ENCODE data around the gene SHOC2. TPM values are rescaled to one million over a fixed set of nuclear protein-coding genes. Genes with fewer than 3 reads are reported as not detected.

The SHOC2 gene
- total and polyA plus RNA-seq, 7 donors = 21.4 to 74.5 (median 52.5) TPM

DNA sequence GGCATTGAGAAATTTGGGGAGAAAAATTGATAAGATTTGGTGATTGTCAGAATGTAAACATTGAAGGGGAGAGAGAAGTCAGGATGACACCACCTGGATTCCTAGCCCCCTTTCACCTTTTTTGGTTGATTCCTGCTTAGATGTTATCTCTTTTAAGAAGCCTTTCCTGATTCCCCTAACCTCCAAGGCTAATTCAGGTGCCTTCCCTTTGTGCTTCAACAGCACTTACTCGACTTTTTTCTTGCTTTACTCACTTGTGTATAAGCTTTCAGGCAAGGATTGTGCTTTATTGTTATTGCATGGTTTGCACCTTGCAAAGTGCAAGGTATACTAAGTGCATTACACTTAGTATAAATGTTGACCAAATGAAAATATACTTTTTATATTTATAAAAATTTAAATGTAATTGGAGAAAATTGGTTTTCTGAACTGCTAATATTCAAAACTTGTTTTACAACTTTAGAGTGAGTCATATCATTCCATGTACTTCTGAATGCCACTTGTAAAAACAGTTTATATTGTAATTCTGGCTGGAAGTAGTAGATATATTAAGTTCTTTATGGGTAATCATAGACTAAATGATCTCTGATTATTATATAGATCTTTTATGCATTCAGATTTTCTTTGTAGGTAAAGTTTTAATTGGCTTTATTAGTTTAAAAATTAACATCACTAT lies 13.2 kb downstream of the SHOC2 start:
- no peak for DNase-seq
- Histone ChIP-seq H3K4me1 (peaks cover 0 to 42% (median 19%) of the 10 kb centered on the region in 4 donors), H3K36me3 (no peaks in the 10 kb centered on the region), H3K9me3 (no peaks in the 10 kb centered on the region), H3K4me3 (no peak overlapping the region), H3K27ac (no peak overlapping the region), H3K27me3 (no peaks in the 10 kb centered on the region)
- 17 to 54% methylated on average over 1 of the region's 1 CpG for WGBS, 2 donors
- intact Hi-C loops (cut with DNase I) = no loop called here
- TF ChIP-seq, protein P1, sequence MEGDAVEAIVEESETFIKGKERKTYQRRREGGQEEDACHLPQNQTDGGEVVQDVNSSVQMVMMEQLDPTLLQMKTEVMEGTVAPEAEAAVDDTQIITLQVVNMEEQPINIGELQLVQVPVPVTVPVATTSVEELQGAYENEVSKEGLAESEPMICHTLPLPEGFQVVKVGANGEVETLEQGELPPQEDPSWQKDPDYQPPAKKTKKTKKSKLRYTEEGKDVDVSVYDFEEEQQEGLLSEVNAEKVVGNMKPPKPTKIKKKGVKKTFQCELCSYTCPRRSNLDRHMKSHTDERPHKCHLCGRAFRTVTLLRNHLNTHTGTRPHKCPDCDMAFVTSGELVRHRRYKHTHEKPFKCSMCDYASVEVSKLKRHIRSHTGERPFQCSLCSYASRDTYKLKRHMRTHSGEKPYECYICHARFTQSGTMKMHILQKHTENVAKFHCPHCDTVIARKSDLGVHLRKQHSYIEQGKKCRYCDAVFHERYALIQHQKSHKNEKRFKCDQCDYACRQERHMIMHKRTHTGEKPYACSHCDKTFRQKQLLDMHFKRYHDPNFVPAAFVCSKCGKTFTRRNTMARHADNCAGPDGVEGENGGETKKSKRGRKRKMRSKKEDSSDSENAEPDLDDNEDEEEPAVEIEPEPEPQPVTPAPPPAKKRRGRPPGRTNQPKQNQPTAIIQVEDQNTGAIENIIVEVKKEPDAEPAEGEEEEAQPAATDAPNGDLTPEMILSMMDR (IDR thresholded peaks at IDR 0.05) = no peak
- no peak for TF ChIP-seq POLR2AphosphoS5 (IDR thresholded peaks at IDR 0.05)
- no peak for TF ChIP-seq POLR2A (IDR thresholded peaks at IDR 0.05)
- TF ChIP-seq EP300 (IDR thresholded peaks at IDR 0.05) = no peak

DNA sequence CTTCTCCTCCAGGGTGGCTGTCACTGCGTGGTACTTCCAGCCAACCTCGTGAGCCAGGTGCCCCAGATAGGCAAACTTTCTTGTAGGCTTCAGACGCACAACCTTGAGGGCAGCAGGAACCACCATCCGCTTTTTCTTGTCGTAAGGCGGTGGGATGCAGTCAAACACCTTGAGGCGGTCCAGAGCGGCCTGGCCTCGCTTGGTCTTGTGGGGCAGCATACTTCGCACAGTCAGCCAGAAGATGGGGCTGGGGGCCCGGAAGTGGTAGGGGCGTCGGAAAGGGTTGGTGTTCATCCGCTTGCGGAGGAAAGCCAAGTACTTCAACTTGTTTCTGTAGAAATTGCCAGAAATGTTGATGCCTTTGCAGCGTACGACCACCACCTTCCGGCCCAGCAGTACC lies 17.4 kb downstream of the SHOC2 start:
- 97 to 98% methylated on average over 18 of the region's 18 CpGs for WGBS, 2 donors
- TF ChIP-seq EP300 (IDR thresholded peaks at IDR 0.05) (no peak), POLR2AphosphoS5 (IDR thresholded peaks at IDR 0.05) (no peak), POLR2A (IDR thresholded peaks at IDR 0.05) (no peak)
- TF ChIP-seq, protein P1 (IDR thresholded peaks at IDR 0.05) = no peak
- Histone ChIP-seq H3K27ac (no peak overlapping the region), H3K4me1 (peaks cover 0 to 22% (median 7%) of the 10 kb centered on the region in 4 donors), H3K4me3 (no peak overlapping the region), H3K9me3 (no peaks in the 10 kb centered on the region), H3K27me3 (no peaks in the 10 kb centered on the region), H3K36me3 (no peaks in the 10 kb centered on the region)
- intact Hi-C loops (cut with DNase I) = no loop called here
- DNase-seq = no peak

DNA sequence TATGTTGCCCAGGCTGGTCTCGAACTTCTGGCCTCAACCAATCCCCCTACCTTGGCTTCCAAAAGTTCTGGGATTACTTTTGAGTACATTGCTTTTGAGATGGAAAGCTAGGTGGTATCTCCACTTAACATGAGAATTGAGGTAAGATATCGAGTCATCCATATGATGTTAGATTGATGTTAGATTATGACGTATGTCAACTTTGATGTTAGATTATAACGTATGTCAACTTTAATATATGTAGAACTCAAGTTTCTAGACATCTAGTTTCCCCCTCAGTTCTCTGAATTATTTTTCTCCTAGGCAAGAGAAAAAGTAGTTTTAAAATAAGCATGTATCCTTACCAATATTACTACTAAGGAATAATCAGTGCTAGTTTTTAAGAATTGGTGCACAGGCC lies 20.0 kb downstream of the SHOC2 start:
- Histone ChIP-seq H3K4me1 (peaks cover 0 to 18% (median 9%) of the 10 kb centered on the region in 4 donors), H3K36me3 (no peaks in the 10 kb centered on the region), H3K4me3 (no peak overlapping the region), H3K27ac (no peak overlapping the region), H3K27me3 (no peaks in the 10 kb centered on the region), H3K9me3 (no peaks in the 10 kb centered on the region)
- TF ChIP-seq POLR2AphosphoS5 (IDR thresholded peaks at IDR 0.05) (no peak), POLR2A (IDR thresholded peaks at IDR 0.05) (no peak), EP300 (IDR thresholded peaks at IDR 0.05) (no peak)
- TF ChIP-seq, protein P1 (IDR thresholded peaks at IDR 0.05) = no peak
- no peak for DNase-seq
- WGBS, 2 donors = 95 to 98% methylated on average over 4 of the region's 4 CpGs
- intact Hi-C loops (cut with DNase I) = no loop called here

- Histone ChIP-seq H3K4me1 (peaks cover 0 to 47% (median 33%) of the 10 kb centered on the region in 4 donors), H3K4me3 (no peak overlapping the region), H3K27ac (no peak overlapping the region), H3K9me3 (no peaks in the 10 kb centered on the region), H3K36me3 (no peaks in the 10 kb centered on the region), H3K27me3 (no peaks in the 10 kb centered on the region)
- DNase-seq = no peak
- WGBS, 2 donors = 76 to 92% methylated on average over 5 of the region's 5 CpGs
- intact Hi-C loops (cut with DNase I) = no loop called here
- TF ChIP-seq POLR2AphosphoS5 (IDR thresholded peaks at IDR 0.05) (peak in 1 of 4 donors; percentile 14), POLR2A (IDR thresholded peaks at IDR 0.05) (no peak)
- TF ChIP-seq, protein P1 (IDR thresholded peaks at IDR 0.05) = no peak
These were observed 25.5 kb downstream of the SHOC2 start for GRCh38 chr10:110944792-110945396.
